ENCODE measurements around the gene IP6K2.

DNA sequence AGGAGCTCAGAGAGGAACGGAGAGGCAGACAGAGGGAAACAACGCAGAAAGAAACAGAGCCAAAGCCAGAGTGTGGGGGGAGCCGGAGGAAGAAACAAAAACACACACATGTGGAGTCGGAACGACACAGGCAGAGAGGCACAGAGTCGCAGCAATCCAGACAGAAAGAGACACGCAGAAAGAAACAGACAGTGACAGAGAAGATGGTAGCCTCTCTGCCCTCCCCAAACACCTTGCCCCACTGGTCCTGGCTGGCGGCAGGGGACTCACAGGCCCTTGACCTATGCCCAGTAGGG, 33.0 kb downstream of the IP6K2 start:
- TF ChIP-seq, protein P1, sequence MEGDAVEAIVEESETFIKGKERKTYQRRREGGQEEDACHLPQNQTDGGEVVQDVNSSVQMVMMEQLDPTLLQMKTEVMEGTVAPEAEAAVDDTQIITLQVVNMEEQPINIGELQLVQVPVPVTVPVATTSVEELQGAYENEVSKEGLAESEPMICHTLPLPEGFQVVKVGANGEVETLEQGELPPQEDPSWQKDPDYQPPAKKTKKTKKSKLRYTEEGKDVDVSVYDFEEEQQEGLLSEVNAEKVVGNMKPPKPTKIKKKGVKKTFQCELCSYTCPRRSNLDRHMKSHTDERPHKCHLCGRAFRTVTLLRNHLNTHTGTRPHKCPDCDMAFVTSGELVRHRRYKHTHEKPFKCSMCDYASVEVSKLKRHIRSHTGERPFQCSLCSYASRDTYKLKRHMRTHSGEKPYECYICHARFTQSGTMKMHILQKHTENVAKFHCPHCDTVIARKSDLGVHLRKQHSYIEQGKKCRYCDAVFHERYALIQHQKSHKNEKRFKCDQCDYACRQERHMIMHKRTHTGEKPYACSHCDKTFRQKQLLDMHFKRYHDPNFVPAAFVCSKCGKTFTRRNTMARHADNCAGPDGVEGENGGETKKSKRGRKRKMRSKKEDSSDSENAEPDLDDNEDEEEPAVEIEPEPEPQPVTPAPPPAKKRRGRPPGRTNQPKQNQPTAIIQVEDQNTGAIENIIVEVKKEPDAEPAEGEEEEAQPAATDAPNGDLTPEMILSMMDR (conservative IDR thresholded peaks at IDR 0.05 in 1 of 2, IDR thresholded peaks at IDR 0.05 in 1 of 2; ENCODE audit: extremely low read depth in 1 of 2, insufficient read depth in 1 of 2, low read depth in 1 of 2, low read length in 2 of 2) = no peak
- TF ChIP-seq EZH2 (IDR thresholded peaks at IDR 0.05; ENCODE audit: borderline replicate concordance, low read length) = no peak

Measured in mammary epithelial cell (primary cell).